ENCODE data around the gene GRIN2A.
"Not testable (repeated sequence)": the region's sequence is repeated elsewhere in the genome, so short reads cannot be mapped to it uniquely, and the experiment has no call there.

GRIN2A gene

GRCh38 chr16:9929313-9929712 lies 252.9 kb downstream of the GRIN2A start:
- no peak for DNase-seq (ENCODE audit: low read depth in 2 of 2, low spot score in 1 of 2)

GRCh38 chr16:9922441-9922840 lies 259.8 kb downstream of the GRIN2A start:
- DNase-seq (ENCODE audit: low read depth in 2 of 2, low spot score in 1 of 2) = no peak

GRCh38 chr16:9921997-9922396 lies 260.2 kb downstream of the GRIN2A start:
- DNase-seq (ENCODE audit: low read depth in 2 of 2, low spot score in 1 of 2) = no peak

- no peak for DNase-seq (ENCODE audit: low read depth in 2 of 2, low spot score in 1 of 2)
Observed at GRCh38 chr16:9919460-9919859, 262.8 kb downstream of the GRIN2A start.

- no peak for DNase-seq (ENCODE audit: low read depth in 2 of 2, low spot score in 1 of 2)
Observed at GRCh38 chr16:9917691-9918090, 264.5 kb downstream of the GRIN2A start.

GRCh38 chr16:9913604-9914326 lies 268.5 kb downstream of the GRIN2A start:
- DNase-seq (ENCODE audit: low read depth in 2 of 2, low spot score in 1 of 2) = no peak

- no peak for DNase-seq (ENCODE audit: low read depth in 2 of 2, low spot score in 1 of 2)
Observed at GRCh38 chr16:9911989-9912388, 270.2 kb downstream of the GRIN2A start.

GRCh38 chr16:9911231-9911630 lies 271.0 kb downstream of the GRIN2A start:
- DNase-seq (ENCODE audit: low read depth in 2 of 2, low spot score in 1 of 2) = no peak

- DNase-seq (ENCODE audit: low read depth in 2 of 2, low spot score in 1 of 2) = no peak
Observed at GRCh38 chr16:9909072-9909825, 273.0 kb downstream of the GRIN2A start.

GRCh38 chr16:9908613-9909012 lies 273.6 kb downstream of the GRIN2A start:
- DNase-seq (ENCODE audit: low read depth in 2 of 2, low spot score in 1 of 2) = no peak

GRCh38 chr16:9907752-9908151 lies 274.5 kb downstream of the GRIN2A start:
- DNase-seq (ENCODE audit: low read depth in 2 of 2, low spot score in 1 of 2) = no peak

GRCh38 chr16:9906218-9906617 lies 276.0 kb downstream of the GRIN2A start:
- DNase-seq (ENCODE audit: low read depth in 2 of 2, low spot score in 1 of 2) = no peak

GRCh38 chr16:9904526-9904925 lies 277.7 kb downstream of the GRIN2A start:
- DNase-seq (ENCODE audit: low read depth in 2 of 2, low spot score in 1 of 2) = no peak

- no peak for DNase-seq (ENCODE audit: low read depth in 2 of 2, low spot score in 1 of 2)
Observed at GRCh38 chr16:9900576-9900975, 281.7 kb downstream of the GRIN2A start.

- DNase-seq (ENCODE audit: low read depth in 2 of 2, low spot score in 1 of 2) = no peak
Observed at GRCh38 chr16:9898555-9898954, 283.7 kb downstream of the GRIN2A start.

- DNase-seq (ENCODE audit: low read depth in 2 of 2, low spot score in 1 of 2) = no peak
Observed at GRCh38 chr16:9898124-9898523, 284.1 kb downstream of the GRIN2A start.

- no peak for DNase-seq (ENCODE audit: low read depth in 2 of 2, low spot score in 1 of 2)
Observed at GRCh38 chr16:9895817-9896216, 286.4 kb downstream of the GRIN2A start.

GRCh38 chr16:9885876-9886275 lies 296.4 kb downstream of the GRIN2A start:
- no peak for DNase-seq (ENCODE audit: low read depth in 2 of 2, low spot score in 1 of 2)

GRCh38 chr16:9885467-9885866 lies 296.8 kb downstream of the GRIN2A start:
- DNase-seq (ENCODE audit: low read depth in 2 of 2, low spot score in 1 of 2) = no peak

- not testable (repeated sequence) for DNase-seq (ENCODE audit: low read depth in 2 of 2, low spot score in 1 of 2)
Observed at GRCh38 chr16:9875981-9876380, 306.2 kb downstream of the GRIN2A start.

- no peak for DNase-seq (ENCODE audit: low read depth in 2 of 2, low spot score in 1 of 2)
Observed at GRCh38 chr16:9874219-9874618, 308.0 kb downstream of the GRIN2A start.

- DNase-seq (ENCODE audit: low read depth in 2 of 2, low spot score in 1 of 2) = no peak
Observed at GRCh38 chr16:9870962-9871361, 311.3 kb downstream of the GRIN2A start.

GRCh38 chr16:9869776-9870175 lies 312.5 kb downstream of the GRIN2A start:
- DNase-seq (ENCODE audit: low read depth in 2 of 2, low spot score in 1 of 2) = no peak
